Activated CD4-positive, alpha-beta T cell treated with anti-CD3 and anti-CD28 coated beads, Interleukin-2, amount 10 ng/mL, durations not matched to agents 24 days and 14 days (primary cell): ENCODE results near the gene PRR36. TPM values are rescaled to one million over a fixed set of nuclear protein-coding genes. Genes with fewer than 3 reads are reported as not detected.

ENCODE experiments used
- total RNA-seq: library from RNA; stranded (reverse); gene quantifications from 2 replicates; pipeline ENCODE4 v1.2.3, GENCODE V29; 2022

The PRR36 gene
- total RNA-seq, 1 donor from 2014 or later, result 0.21 TPM

Other genes starting within 250 kb of the PRR36 start
- 51.0 and 51.6 TPM in 2 replicates for gene XAB2, start 244.8 kb downstream of the PRR36 start, total RNA-seq
- gene PET100, start 244.6 kb downstream of the PRR36 start, total RNA-seq, result 99.2 and 110 TPM in 2 replicates
- gene PCP2, start 240.7 kb downstream of the PRR36 start, total RNA-seq, result 1.3 and 1.5 TPM in 2 replicates
- 83.4 and 84.3 TPM in 2 replicates for gene STXBP2, start 237.3 kb downstream of the PRR36 start, total RNA-seq
- not detected in 2 replicates for gene RETN, start 205.3 kb downstream of the PRR36 start, total RNA-seq
- gene MCEMP1, start 197.3 kb downstream of the PRR36 start, total RNA-seq, result not detected in 2 replicates
- 82.9 and 84.1 TPM in 2 replicates for gene TRAPPC5, start 193.6 kb downstream of the PRR36 start, total RNA-seq
- not detected in 2 replicates for gene FCER2, start 172.3 kb downstream of the PRR36 start, total RNA-seq
- not detected in 2 replicates for gene CLEC4G, start 142.3 kb downstream of the PRR36 start, total RNA-seq
- gene CD209, start 126.9 kb downstream of the PRR36 start, total RNA-seq, result not detected in 2 replicates
- not detected in 2 replicates for gene CLEC4M, start 111.1 kb downstream of the PRR36 start, total RNA-seq
- gene EVI5L, start 44.2 kb downstream of the PRR36 start, total RNA-seq, result 4.3 and 5.2 TPM in 2 replicates
- not detected in 2 replicates for gene LRRC8E, start 14.1 kb upstream of the PRR36 start, total RNA-seq
- 46.7 and 47.6 TPM in 2 replicates for gene MAP2K7, start 29.5 kb upstream of the PRR36 start, total RNA-seq
- 5.3 and 8.5 TPM in 2 replicates for gene TGFBR3L, start 40.4 kb upstream of the PRR36 start, total RNA-seq
- gene SNAPC2, start 45.9 kb upstream of the PRR36 start, total RNA-seq, result 21.8 and 23.2 TPM in 2 replicates
- 1.8 and 2.0 TPM in 2 replicates for gene CTXN1, start 51.7 kb upstream of the PRR36 start, total RNA-seq
- gene TIMM44, start 69.3 kb upstream of the PRR36 start, total RNA-seq, result 110 and 111 TPM in 2 replicates
- 191 and 193 TPM in 2 replicates for gene ELAVL1, start 131.3 kb upstream of the PRR36 start, total RNA-seq
- not detected in 2 replicates for gene CCL25, start 178.4 kb upstream of the PRR36 start, total RNA-seq